Endothelial cell of umbilical vein (primary cell): ENCODE measurements around the gene SLC4A2. TPM values are rescaled to one million over a fixed set of nuclear protein-coding genes. Genes with fewer than 3 reads are reported as not detected.

Experiments
- BruUV-seq: library from RNA; stranded (reverse); fragments of 400-500 nt; replicated peaks from 2 replicates; lab custom pipeline; 2021; lab: Mats Ljungman, UMichigan
- CTCF ChIA-PET: fragments of 300-600, 350-600 bp; sonication (Branson Sonifier 250); formaldehyde crosslinking; loops from one replicate; lab custom pipeline; 2021; ENCODE audit warnings: antibody characterized with exemption, inconsistent platforms; lab: Charles Lee
- POLR2A ChIA-PET: fragments of 300-600, 350-600 bp; sonication (Branson Sonifier 250); formaldehyde crosslinking; loops from one replicate; lab custom pipeline; 2021; ENCODE audit warnings: antibody characterized with exemption, inconsistent platforms; lab: Charles Lee
- DNase-seq: peaks from one replicate; pipeline ENCODE4 v3.0.0-alpha.2; 2011; ENCODE audit warnings: low read depth, low spot score
- FAIRE-seq: peaks from 2 replicates; lab custom pipeline; 2011; peaks lifted over from hg19 to GRCh38; lab: Jason Lieb, UNC
- H2AFZ ChIP-seq: 2 replicates; pipeline ENCODE4 v1.6.0; 2012; ENCODE audit warnings: low read depth, low read length, control low read depth, inconsistent platforms
- H3K27ac ChIP-seq: 2 replicates; pipeline ENCODE4 v1.5.1; 2011; ENCODE audit warnings: low read depth, mild to moderate bottlenecking, control low read depth, low read length, moderate library complexity; ENCODE audit not compliant: insufficient read depth
- H3K27me3 ChIP-seq, 2 experiments: 2 replicates each; pipeline versions ENCODE4 v1.6.0 to v1.6.1; 2011; ENCODE audit warnings: low read length in 2 of 2, mixed read lengths in 1 of 2; ENCODE audit not compliant: control insufficient read depth in 2 of 2, insufficient read depth in 2 of 2
- H3K36me3 ChIP-seq, 2 experiments: 2 replicates in 1 of 2; 3 replicates in 1 of 2; pipeline ENCODE4 v1.5.1; 2011; ENCODE audit warnings: low read length in 2 of 2, mild to moderate bottlenecking in 1 of 2, moderate library complexity in 1 of 2; ENCODE audit not compliant: control insufficient read depth in 2 of 2, insufficient read depth in 2 of 2; ENCODE audit errors: extremely low read depth in 1 of 2
- H3K4me1 ChIP-seq: 3 replicates; pipeline ENCODE4 v1.5.1; 2011; ENCODE audit warnings: mild to moderate bottlenecking, low read length; ENCODE audit not compliant: control insufficient read depth, insufficient read depth; ENCODE audit errors: extremely low read depth
- H3K4me2 ChIP-seq: 2 replicates; pipeline ENCODE4 v1.6.1; 2011; ENCODE audit warnings: low read length, control low read depth, mixed read lengths; ENCODE audit not compliant: insufficient read depth
- H3K4me3 ChIP-seq, 3 experiments: fragments of 200-600 bp in 1 of 3; sonication (generic), shearing (Covaris generic) in 1 of 3; replicated peaks in 1 of 3; 2 replicates each; pipeline ENCODE4 v1.5.1; 2011 to 2016; ENCODE audit warnings: control low read depth in 3 of 3, low read length in 3 of 3, mild to moderate bottlenecking in 2 of 3, inconsistent platforms in 1 of 3, low read depth in 1 of 3, moderate library complexity in 1 of 3; ENCODE audit not compliant: insufficient read depth in 1 of 3
- H3K79me2 ChIP-seq: 2 replicates; pipeline ENCODE4 v1.6.0; 2012; ENCODE audit warnings: low read length, inconsistent platforms; ENCODE audit not compliant: control insufficient read depth, insufficient read depth
- H3K9ac ChIP-seq: replicated peaks from 2 replicates; pipeline ENCODE3; 2011; ENCODE audit warnings: low read length, control low read depth; ENCODE audit not compliant: insufficient read depth; ENCODE audit errors: extremely low read depth
- H3K9me1 ChIP-seq: replicated peaks from 3 replicates; pipeline ENCODE4 v1.6.0; 2011; ENCODE audit warnings: mild to moderate bottlenecking, low read length; ENCODE audit not compliant: control insufficient read depth, insufficient read depth; ENCODE audit errors: extremely low read depth
- H3K9me3 ChIP-seq: replicated peaks from 2 replicates; pipeline ENCODE4 v1.5.1; 2012; ENCODE audit warnings: low read length, inconsistent platforms; ENCODE audit not compliant: control insufficient read depth, insufficient read depth
- H4K20me1 ChIP-seq: replicated peaks from 2 replicates; pipeline ENCODE3; 2011; ENCODE audit warnings: mild to moderate bottlenecking, low read length; ENCODE audit not compliant: control insufficient read depth, insufficient read depth; ENCODE audit errors: extremely low read depth
- CTCF ChIP-seq, 2 donors: IDR thresholded peaks; 1 replicate in 1 of 2; 2 replicates in 1 of 2; pipeline ENCODE4 v1.5.1; 2011; ENCODE audit warnings: low read length in 2 of 2, mild to moderate bottlenecking in 2 of 2, moderate library complexity in 2 of 2, control low read depth in 1 of 2, inconsistent platforms in 1 of 2, low read depth in 1 of 2; ENCODE audit not compliant: insufficient read depth in 1 of 2; ENCODE audit errors: extremely low read depth in 1 of 2
- EZH2 ChIP-seq: IDR thresholded peaks from 2 replicates; pipeline ENCODE4 v1.6.1; 2012; ENCODE audit warnings: borderline replicate concordance, low read depth, mild to moderate bottlenecking, moderate library complexity, low read length, inconsistent platforms; ENCODE audit not compliant: severe bottlenecking
- FOS ChIP-seq: IDR thresholded peaks from 2 replicates; pipeline ENCODE4 v1.6.1; 2011; ENCODE audit warnings: mild to moderate bottlenecking, low read length, moderate library complexity, borderline replicate concordance; ENCODE audit not compliant: insufficient read depth
- GATA2 ChIP-seq: IDR thresholded peaks from 2 replicates; pipeline ENCODE4 v1.7.0; 2011; ENCODE audit warnings: low read depth, mild to moderate bottlenecking, moderate library complexity, mixed read lengths, low read length; ENCODE audit not compliant: insufficient read length, insufficient read depth
- JUN ChIP-seq: IDR thresholded peaks from 2 replicates; pipeline ENCODE4 v1.6.1; 2011; ENCODE audit warnings: borderline replicate concordance, low read depth; ENCODE audit not compliant: insufficient read length, insufficient read depth
- MAX ChIP-seq: IDR thresholded peaks from 2 replicates; pipeline ENCODE4 v1.6.1; 2011; ENCODE audit not compliant: insufficient read depth, insufficient read length
- MYC ChIP-seq: IDR thresholded peaks from one replicate; pipeline ENCODE4 v1.6.1; 2011; ENCODE audit warnings: mild to moderate bottlenecking, low read depth, low read length
- POLR2AphosphoS5 ChIP-seq: IDR thresholded peaks from 2 replicates; pipeline ENCODE4 v1.6.1; 2012; ENCODE audit warnings: low read depth, mild to moderate bottlenecking, control low read depth, low read length, moderate library complexity; ENCODE audit not compliant: insufficient read depth
- dilution Hi-C: fragments of 300-500 bp; cut with MboI; formaldehyde crosslinking; loops from one replicate; pipeline ENCODE4 v1.15.0; 2019; ENCODE audit warnings: low sequenced_read_pairs; ENCODE audit not compliant: extremely low pct_ligation_motif_present
- intact Hi-C: fragments of 100-400 bp; cut with micrococcal nuclease; formaldehyde crosslinking; loops from one replicate; pipeline ENCODE4 v1.10.0; 2022
- polyA plus RNA-seq, 4 experiments: library from polyadenylated mRNA; depleted of rRNA in 3 of 4; stranded (reverse) in 3 of 4; unstranded in 1 of 4; fragments of >200 nt; gene quantifications; 2 replicates each; pipeline versions ENCODE4 v1.2.1 to v1.2.3, GENCODE V29; 2011 to 2012; ENCODE audit warnings: missing spikeins in 1 of 4
- total RNA-seq: library from RNA; stranded (reverse); gene quantifications from 2 replicates; pipeline ENCODE4 v1.2.3, GENCODE V29; 2021

The SLC4A2 gene
- total and polyA plus RNA-seq, 2 donors (not counting 3 experiments of a cell fraction or from before 2014, with no cell fraction given), result 108 to 172 TPM

- no peak for DNase-seq
- no peak overlapping the region for H3K4me3 ChIP-seq
- TF ChIP-seq EZH2 (no peak), MAX (no peak), CTCF (IDR thresholded peaks at IDR 0.05; ENCODE audit: extremely low read depth in 1 of 2, insufficient read depth in 1 of 2, low read depth in 1 of 2, low read length in 2 of 2) (no peak), MYC (no peak), POLR2AphosphoS5 (no peak), GATA2 (no peak), JUN (no peak), FOS (no peak)
- H3K4me2 ChIP-seq, result no peak overlapping the region
- CTCF ChIA-PET, result interaction anchor here (1.0 to 2.1 kb wide), 2 partner anchors 10 to 62 kb away, joined by 3 to 4 read pairs; no protein-coding TSS in a partner anchor
- no peak overlapping the region for H3K27ac ChIP-seq
- dilution Hi-C loops (no loop called here), intact Hi-C loops (no loop called here)
- BruUV-seq, result no TSS peak
- no peaks in the 10 kb centered on the region for H3K9me3 ChIP-seq
- H3K4me1 ChIP-seq, result peaks cover 10% of the 10 kb centered on the region
- no peak for FAIRE-seq
- POLR2A ChIA-PET, result no interaction called here
- no peaks in the 10 kb centered on the region for H3K27me3 ChIP-seq
- H2AFZ ChIP-seq, result no peak overlapping the region
- no peaks in the 10 kb centered on the region for H4K20me1 ChIP-seq
- H3K36me3 ChIP-seq, result peaks cover 5 to 44% of the 10 kb centered on the region in 2 experiments
- H3K9ac ChIP-seq, result no peak overlapping the region
- H3K9me1 ChIP-seq, result no peaks in the 10 kb centered on the region
- H3K79me2 ChIP-seq, result peaks cover 14% of the 10 kb centered on the region
Measured at GRCh38 chr7:151074817-151075661, 15.7 kb downstream of the SLC4A2 start.
